H9 (cell line): ENCODE measurements around the gene ACSL3. TPM values are rescaled to one million over a fixed set of nuclear protein-coding genes. Genes with fewer than 3 reads are reported as not detected.
A peak's percentile ranks its signal among the peaks of the same experiment; 100 is the strongest.

ENCODE experiments used
- DNase-seq: peaks from one replicate; pipeline ENCODE4 v3.0.0-alpha.2; 2017
- H2AFZ ChIP-seq: one replicate; pipeline ENCODE4 v1.6.1; 2013; ENCODE audit warnings: mild to moderate bottlenecking, low read length, control low read depth, moderate library complexity
- H2AK5ac ChIP-seq: 2 replicates; pipeline ENCODE4 v1.6.1; 2013; ENCODE audit warnings: low read length, control low read depth, mixed read lengths; ENCODE audit not compliant: insufficient read length
- H2BK120ac ChIP-seq: one replicate; pipeline ENCODE4 v1.6.1; 2013; ENCODE audit warnings: low read depth, mild to moderate bottlenecking, low read length, control low read depth, inconsistent platforms; ENCODE audit not compliant: poor library complexity, severe bottlenecking
- H2BK12ac ChIP-seq: 2 replicates; pipeline ENCODE4 v1.6.1; 2013; ENCODE audit warnings: low read length, control low read depth, mixed read lengths, low read depth; ENCODE audit not compliant: insufficient read length
- H2BK15ac ChIP-seq: 2 replicates; pipeline ENCODE4 v1.6.1; 2013; ENCODE audit warnings: low read depth, low read length, control low read depth
- H2BK20ac ChIP-seq: one replicate; pipeline ENCODE4 v1.6.1; 2013; ENCODE audit warnings: low read depth, mild to moderate bottlenecking, low read length, control low read depth, inconsistent platforms; ENCODE audit not compliant: poor library complexity, severe bottlenecking
- H2BK5ac ChIP-seq: 2 replicates; pipeline ENCODE4 v1.6.1; 2013; ENCODE audit warnings: low read length, control low read depth, mixed read lengths; ENCODE audit not compliant: insufficient read length
- H3K14ac ChIP-seq: 2 replicates; pipeline ENCODE4 v1.6.1; 2013; ENCODE audit warnings: low read length, control low read depth; ENCODE audit not compliant: insufficient read depth
- H3K18ac ChIP-seq: 2 replicates; pipeline ENCODE4 v1.6.1; 2013; ENCODE audit warnings: low read depth, mild to moderate bottlenecking, mixed read lengths, low read length, control low read depth; ENCODE audit not compliant: insufficient read length
- H3K23ac ChIP-seq: 2 replicates; pipeline ENCODE4 v1.6.1; 2013; ENCODE audit warnings: low read length, control low read depth, mixed read lengths, low read depth; ENCODE audit not compliant: insufficient read length
- H3K23me2 ChIP-seq: 2 replicates; pipeline ENCODE4 v1.6.1; 2013; ENCODE audit warnings: low read depth, mild to moderate bottlenecking, mixed read lengths, low read length, control low read depth; ENCODE audit not compliant: insufficient read length, poor library complexity, severe bottlenecking
- H3K27ac ChIP-seq: 2 replicates; pipeline ENCODE4 v1.5.1; 2013; ENCODE audit warnings: low read length, control low read depth, mixed read lengths, low read depth; ENCODE audit not compliant: insufficient read length
- H3K27me3 ChIP-seq: 2 replicates; pipeline ENCODE4 v1.6.1; 2013; ENCODE audit warnings: low read length, control low read depth, inconsistent platforms; ENCODE audit not compliant: insufficient read depth
- H3K4ac ChIP-seq: 2 replicates; pipeline ENCODE4 v1.6.1; 2013; ENCODE audit warnings: low read depth, mild to moderate bottlenecking, control low read depth, inconsistent platforms, low read length, moderate library complexity
- H3K4me1 ChIP-seq: 2 replicates; pipeline ENCODE4 v1.6.1; 2013; ENCODE audit warnings: low read length, control low read depth, inconsistent platforms; ENCODE audit not compliant: insufficient read depth
- H3K4me2 ChIP-seq: 2 replicates; pipeline ENCODE4 v1.6.1; 2013; ENCODE audit warnings: low read length, control low read depth, mixed read lengths; ENCODE audit not compliant: insufficient read length, insufficient read depth
- H3K56ac ChIP-seq: 2 replicates; pipeline ENCODE4 v1.6.1; 2013; ENCODE audit warnings: low read depth, mild to moderate bottlenecking, mixed read lengths, low read length, control low read depth; ENCODE audit not compliant: insufficient read length
- H3K79me1 ChIP-seq: 2 replicates; pipeline ENCODE4 v1.6.1; 2013; ENCODE audit warnings: low read depth, mild to moderate bottlenecking, moderate library complexity, low read length, control low read depth, inconsistent platforms; ENCODE audit not compliant: insufficient read depth, poor library complexity, severe bottlenecking
- H3K79me2 ChIP-seq: 2 replicates; pipeline ENCODE4 v1.6.1; 2013; ENCODE audit warnings: low read length, control low read depth, inconsistent platforms; ENCODE audit not compliant: insufficient read depth
- H3K9ac ChIP-seq: 2 replicates; pipeline ENCODE4 v1.6.1; 2013; ENCODE audit warnings: low read length, control low read depth, mixed read lengths; ENCODE audit not compliant: insufficient read length; ENCODE audit errors: extremely low read depth
- H3K9me3 ChIP-seq: one replicate; pipeline ENCODE4 v1.6.1; 2013; ENCODE audit warnings: low read depth, low read length, inconsistent platforms; ENCODE audit not compliant: control insufficient read depth
- H3T11ph ChIP-seq: one replicate; pipeline ENCODE4 v1.6.1; 2013; ENCODE audit warnings: mild to moderate bottlenecking, low read length, control low read depth, inconsistent platforms
- H4K20me1 ChIP-seq: one replicate; pipeline ENCODE4 v1.6.1; 2013; ENCODE audit not compliant: control insufficient read depth, insufficient read length, insufficient read depth
- H4K5ac ChIP-seq: 2 replicates; pipeline ENCODE4 v1.6.1; 2013; ENCODE audit warnings: low read depth, mild to moderate bottlenecking, mixed read lengths, low read length, control low read depth; ENCODE audit not compliant: insufficient read length
- H4K8ac ChIP-seq: replicated peaks from 2 replicates; pipeline ENCODE4 v1.6.1; 2013; ENCODE audit warnings: low read length, control low read depth, mixed read lengths, low read depth; ENCODE audit not compliant: insufficient read length
- H4K91ac ChIP-seq: 2 replicates; pipeline ENCODE4 v1.6.1; 2013; ENCODE audit warnings: low read depth, mild to moderate bottlenecking, moderate library complexity, mixed read lengths, low read length, control low read depth; ENCODE audit not compliant: insufficient read length
- H3K27ac Mint-ChIP-seq, 3 experiments: 2 replicates in 2 of 3; 3 replicates in 1 of 3; pipeline ENCODE4 v1.8.0; 2020 to 2021; ENCODE audit warnings: mixed read lengths in 3 of 3, mild to moderate bottlenecking in 1 of 3, moderate library complexity in 1 of 3
- H3K27me3 Mint-ChIP-seq: 2 replicates; pipeline ENCODE4 v1.8.0; 2021; ENCODE audit warnings: low read depth, mild to moderate bottlenecking, moderate library complexity, mixed read lengths
- H3K36me3 Mint-ChIP-seq, 3 experiments: 2 replicates in 2 of 3; 3 replicates in 1 of 3; pipeline ENCODE4 v1.8.0; 2020 to 2021; ENCODE audit warnings: low read depth in 3 of 3, mixed read lengths in 3 of 3; ENCODE audit not compliant: insufficient read depth in 1 of 3
- H3K4me1 Mint-ChIP-seq, 2 experiments: 2 replicates each; pipeline ENCODE4 v1.8.0; 2020; ENCODE audit warnings: mixed read lengths in 2 of 2
- H3K4me3 Mint-ChIP-seq, 2 experiments: 2 replicates in 1 of 2; 3 replicates in 1 of 2; pipeline ENCODE4 v1.8.0; 2020 to 2021; ENCODE audit warnings: mild to moderate bottlenecking in 2 of 2, mixed read lengths in 2 of 2, moderate library complexity in 1 of 2
- H3K9me3 Mint-ChIP-seq, 2 experiments: 2 replicates in 1 of 2; 3 replicates in 1 of 2; pipeline ENCODE4 v1.8.0; 2020; ENCODE audit warnings: mild to moderate bottlenecking in 2 of 2, mixed read lengths in 2 of 2, moderate library complexity in 1 of 2
- CTCF ChIP-seq: fragments of 200-600 bp; sonication (generic); conservative IDR thresholded peaks from 3 replicates; pipeline ENCODE4 v1.8.0; 2021; ENCODE audit warnings: antibody characterized with exemption, mild to moderate bottlenecking
- WGBS: extraction: QIAGEN DNeasy Blood & Tissue Kit; methylation state at CpG from one replicate; pipeline ENCODE4 v1.1.7; 2013; ENCODE audit warnings: missing lambda C conversion rate, low lambda C conversion rate, mixed read lengths; ENCODE audit not compliant: insufficient read length; ENCODE audit errors: extremely low coverage; 5-methylcytosine and 5-hydroxymethylcytosine counted together
- total RNA-seq: library from RNA; stranded (reverse); gene quantifications from 2 replicates; pipeline ENCODE4 v1.2.1, GENCODE V29; 2021

The ACSL3 gene
- total RNA-seq, 1 experiment from 2014 or later, result 60.9 TPM

- Histone ChIP-seq H2BK12ac (no peak overlapping the region), H3K18ac (no peak overlapping the region), H3K27ac (no peak overlapping the region), H3K79me2 (no peaks in the 10 kb centered on the region), H2AK5ac (no peak overlapping the region), H3K9ac (no peak overlapping the region), H4K5ac (no peak overlapping the region), H3K14ac (no peak overlapping the region), H2BK120ac (no peak overlapping the region), H2BK20ac (no peak overlapping the region), H4K91ac (no peak overlapping the region), H2BK15ac (no peak overlapping the region), H4K8ac (no peak overlapping the region), H3K4me1 (no peaks in the 10 kb centered on the region), H3K56ac (no peak overlapping the region), H3K4ac (no peak overlapping the region), H3K23me2 (no peaks in the 10 kb centered on the region), H4K20me1 (no peaks in the 10 kb centered on the region), H3K27me3 (no peaks in the 10 kb centered on the region), H2AFZ (no peak overlapping the region), H3K4me2 (no peak overlapping the region), H2BK5ac (no peak overlapping the region), H3T11ph (no peak overlapping the region), H3K79me1 (no peaks in the 10 kb centered on the region), H3K23ac (no peak overlapping the region), H3K9me3 (no peaks in the 10 kb centered on the region)
- TF ChIP-seq CTCF, result no peak
- Mint-ChIP-seq H3K36me3 (peaks cover 1 to 8% (median 2%) of the 10 kb centered on the region in 3 experiments; a peak in 3 of 7 replicates), H3K4me1 (peaks cover 11 to 13% of the 10 kb centered on the region in 2 experiments; a peak in 3 of 4 replicates), H3K9me3 (no peaks in the 10 kb centered on the region), H3K27me3 (no peaks in the 10 kb centered on the region), H3K27ac (peak overlapping the region in 2 of 3 experiments; percentile 56 to 84; a peak in 4 of 7 replicates), H3K4me3 (no peak overlapping the region)
- DNase-seq, result no peak
- WGBS, result no CpG with 5 or more reads among the region's 8 CpGs
These were observed 85.1 kb downstream of the ACSL3 start for GRCh38 chr2:222945887-222946286.
